ENCODE measurements around the gene DAGLA. TPM values are rescaled to one million over a fixed set of nuclear protein-coding genes. Genes with fewer than 3 reads are reported as not detected.

Gene DAGLA
- total and polyA plus RNA-seq, 2 donors (not counting 3 experiments of a cell fraction or from before 2014, with no cell fraction given): 2.5 to 4.7 TPM

- Histone ChIP-seq H3K4me1 (ENCODE audit: control insufficient read depth, extremely low read depth, insufficient read depth, low read length) (peaks cover 28% of the 10 kb centered on the region), H3K79me2 (ENCODE audit: control insufficient read depth, insufficient read depth, low read length) (no peaks in the 10 kb centered on the region), H3K9me1 (replicated peaks; ENCODE audit: control insufficient read depth, extremely low read depth, insufficient read depth, low read length) (no peaks in the 10 kb centered on the region), H3K27me3 (ENCODE audit: control insufficient read depth in 2 of 2, insufficient read depth in 2 of 2, low read length in 2 of 2) (no peaks in the 10 kb centered on the region), H3K4me3 (replicated peaks in 1 of 3; ENCODE audit: insufficient read depth in 1 of 3, low read depth in 1 of 3, low read length in 3 of 3) (no peak overlapping the region), H3K9ac (replicated peaks; ENCODE audit: extremely low read depth, insufficient read depth, low read length) (no peak overlapping the region), H3K27ac (ENCODE audit: insufficient read depth, low read depth, low read length) (no peak overlapping the region), H3K36me3 (ENCODE audit: control insufficient read depth in 2 of 2, extremely low read depth in 1 of 2, insufficient read depth in 2 of 2, low read length in 2 of 2) (no peaks in the 10 kb centered on the region), H4K20me1 (replicated peaks; ENCODE audit: control insufficient read depth, extremely low read depth, insufficient read depth, low read length) (no peaks in the 10 kb centered on the region), H2AFZ (ENCODE audit: low read depth, low read length) (no peak overlapping the region), H3K4me2 (ENCODE audit: insufficient read depth, low read length) (no peak overlapping the region), H3K9me3 (replicated peaks; ENCODE audit: control insufficient read depth, insufficient read depth, low read length) (no peaks in the 10 kb centered on the region)
- DNase-seq (ENCODE audit: low read depth, low spot score): no peak
- dilution Hi-C loops (cut with MboI; ENCODE audit: extremely low pct_ligation_motif_present, low sequenced_read_pairs) (no loop called here), intact Hi-C loops (cut with micrococcal nuclease) (loop anchor here (5.0 kb wide), 1 partner anchor 38 kb away; the partner anchor contains the start of gene DAGLA)
- POLR2A ChIA-PET: no interaction called here
- CTCF ChIA-PET: interaction anchor here (2.1 kb wide), 1 partner anchor 28 kb away, joined by 9 read pairs; no protein-coding TSS in a partner anchor
- FAIRE-seq: no peak
- no peak for TF ChIP-seq POLR2AphosphoS5 (IDR thresholded peaks at IDR 0.05; ENCODE audit: insufficient read depth, low read depth, low read length)
- no peak for TF ChIP-seq FOS (IDR thresholded peaks at IDR 0.05; ENCODE audit: borderline replicate concordance, insufficient read depth, low read length)
- no peak for TF ChIP-seq JUN (IDR thresholded peaks at IDR 0.05; ENCODE audit: borderline replicate concordance, insufficient read depth, insufficient read length, low read depth)
- TF ChIP-seq, protein P1, sequence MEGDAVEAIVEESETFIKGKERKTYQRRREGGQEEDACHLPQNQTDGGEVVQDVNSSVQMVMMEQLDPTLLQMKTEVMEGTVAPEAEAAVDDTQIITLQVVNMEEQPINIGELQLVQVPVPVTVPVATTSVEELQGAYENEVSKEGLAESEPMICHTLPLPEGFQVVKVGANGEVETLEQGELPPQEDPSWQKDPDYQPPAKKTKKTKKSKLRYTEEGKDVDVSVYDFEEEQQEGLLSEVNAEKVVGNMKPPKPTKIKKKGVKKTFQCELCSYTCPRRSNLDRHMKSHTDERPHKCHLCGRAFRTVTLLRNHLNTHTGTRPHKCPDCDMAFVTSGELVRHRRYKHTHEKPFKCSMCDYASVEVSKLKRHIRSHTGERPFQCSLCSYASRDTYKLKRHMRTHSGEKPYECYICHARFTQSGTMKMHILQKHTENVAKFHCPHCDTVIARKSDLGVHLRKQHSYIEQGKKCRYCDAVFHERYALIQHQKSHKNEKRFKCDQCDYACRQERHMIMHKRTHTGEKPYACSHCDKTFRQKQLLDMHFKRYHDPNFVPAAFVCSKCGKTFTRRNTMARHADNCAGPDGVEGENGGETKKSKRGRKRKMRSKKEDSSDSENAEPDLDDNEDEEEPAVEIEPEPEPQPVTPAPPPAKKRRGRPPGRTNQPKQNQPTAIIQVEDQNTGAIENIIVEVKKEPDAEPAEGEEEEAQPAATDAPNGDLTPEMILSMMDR (IDR thresholded peaks at IDR 0.05; ENCODE audit: extremely low read depth in 1 of 2, insufficient read depth in 1 of 2, low read depth in 1 of 2, low read length in 2 of 2): no peak
- TF ChIP-seq EZH2 (IDR thresholded peaks at IDR 0.05; ENCODE audit: borderline replicate concordance, low read depth, low read length, severe bottlenecking): no peak
- no peak for TF ChIP-seq MAX (IDR thresholded peaks at IDR 0.05; ENCODE audit: insufficient read depth, insufficient read length)
- TF ChIP-seq POLR2A (IDR thresholded peaks at IDR 0.05; ENCODE audit: low read depth, low read length): no peak
- no peak for TF ChIP-seq GATA2 (IDR thresholded peaks at IDR 0.05; ENCODE audit: insufficient read depth, insufficient read length, low read depth, low read length)
- no peak for TF ChIP-seq MYC (IDR thresholded peaks at IDR 0.05; ENCODE audit: low read depth, low read length)
- no TSS peak for BruUV-seq (replicated peaks)
Observed at GRCh38 chr11:61719978-61720377, 39.8 kb downstream of the DAGLA start.

Measured in endothelial cell of umbilical vein (primary cell).